Gastrocnemius medialis (tissue), 4 donors: ENCODE measurements around the gene BRCA1. TPM values are rescaled to one million over a fixed set of nuclear protein-coding genes. Genes with fewer than 3 reads are reported as not detected.

ENCODE experiments used
- ATAC-seq, 2 donors: fragments of 150-250 bp; one replicate each; pipeline ENCODE4 v1.9.1; 2016
- DNase-seq, 2 donors: peaks; one replicate each; pipeline ENCODE4 v3.0.0-alpha.2; 2019
- H3K27ac ChIP-seq, 4 donors: fragments of 200-600 bp; sonication (generic); 1 replicate in 1 of 4; 2 replicates in 3 of 4; pipeline ENCODE4 v1.5.1; 2016 to 2018; ENCODE audit warnings: mild to moderate bottlenecking in 2 of 4, moderate library complexity in 1 of 4
- H3K27me3 ChIP-seq, 3 donors: fragments of 200-600 bp; sonication (generic) in 2 of 3; 1 replicate in 1 of 3; 2 replicates in 2 of 3; pipeline versions ENCODE4 v1.5.1 to v1.6.0; 2016 to 2019; ENCODE audit warnings: mild to moderate bottlenecking in 1 of 3, moderate library complexity in 1 of 3
- H3K36me3 ChIP-seq, 2 donors: fragments of 200-600 bp; sonication (generic) in 1 of 2; one replicate each; pipeline ENCODE4 v1.5.1; 2017 to 2018
- H3K4me1 ChIP-seq, 2 donors: fragments of 200-600 bp; sonication (generic) in 1 of 2; one replicate each; pipeline ENCODE4 v1.5.1; 2016 to 2017; ENCODE audit warnings: mild to moderate bottlenecking in 2 of 2
- H3K4me3 ChIP-seq, 4 donors: fragments of 200-600 bp; sonication (generic) in 3 of 4; 1 replicate in 1 of 4; 2 replicates in 3 of 4; pipeline ENCODE4 v1.5.1; 2016 to 2019; ENCODE audit warnings: mild to moderate bottlenecking in 2 of 4
- H3K9me3 ChIP-seq, 3 donors: fragments of 200-600 bp; sonication (generic) in 2 of 3; 1 replicate in 1 of 3; 2 replicates in 2 of 3; pipeline ENCODE4 v1.5.1; 2016 to 2019
- POLR2A ChIP-seq, 2 donors: fragments of 450-650 bp; IDR thresholded peaks; one replicate each; pipeline ENCODE4 v1.6.1; 2017; ENCODE audit warnings: antibody characterized with exemption in 2 of 2, mild to moderate bottlenecking in 2 of 2, moderate library complexity in 2 of 2
- in situ Hi-C, 4 donors: fragments of 200-750 bp; cut with MboI; loops; one replicate each; pipeline versions ENCODE4 v1.15.0 to v1.8.0; 2017; ENCODE audit warnings: low sequenced_read_pairs in 4 of 4
- intact Hi-C: fragments of 100-400 bp; cut with DNase I; formaldehyde crosslinking; loops from one replicate; pipeline ENCODE4 v1.15.1; 2023; ENCODE audit warnings: low total_unique reads
- total RNA-seq, 4 donors: library from RNA; depleted of rRNA; stranded (reverse); fragments of >200 nt; gene quantifications; one replicate each; pipeline versions ENCODE4 v1.1.0 to v1.2.3, GENCODE V29; 2016
- TF ChIP-seq, protein P1 (sequence below), 5 experiments: fragments of 450-650 bp in 3 of 5; fragments of 200-600 bp in 2 of 5; sonication (generic) in 2 of 5; IDR thresholded peaks in 4 of 5; conservative IDR thresholded peaks in 1 of 5; 1 replicate in 4 of 5; 2 replicates in 1 of 5; pipeline ENCODE4 v1.5.1; 2016 to 2019; ENCODE audit warnings: antibody characterized with exemption in 5 of 5, mild to moderate bottlenecking in 3 of 5, moderate library complexity in 3 of 5

The BRCA1 gene
- total RNA-seq, 4 donors from 2014 or later = 2.8 to 4.8 (median 4.0) TPM

GRCh38 chr17:43024407-43025289, 100.5 kb downstream of the BRCA1 start, which contains the start of gene RND2:
RND2 (plus strand) TSS chr17:43025231; CDS start chr17:43025348, 117 bp downstream.
- in situ Hi-C loops = loop anchor here in 1 of 4 donors (25.0 kb wide), 1 partner anchor 288 kb away; no protein-coding TSS in a partner anchor
- Histone ChIP-seq H3K36me3 (no peaks in the 10 kb centered on the region), H3K4me3 (peak within 1 kb of the TSS; percentile 58 to 78 (median 63)), H3K9me3 (no peaks in the 10 kb centered on the region), H3K27ac (peak within 1 kb of the TSS; percentile 44 to 64 (median 60)), H3K27me3 (no peaks in the 10 kb centered on the region), H3K4me1 (peaks cover 14 to 17% of the 10 kb centered on the region in 2 donors)
- ATAC-seq = peak; percentile 65 to 67
- DNase-seq = peak; percentile 70 to 84
- intact Hi-C loops = loop anchor here (2.0 kb wide), 1 partner anchor 146 kb away; the partner anchor contains the start of gene NBR1
- TF ChIP-seq POLR2A (IDR thresholded peaks at IDR 0.05) = peak; percentile 27 to 36
- TF ChIP-seq, protein P1, sequence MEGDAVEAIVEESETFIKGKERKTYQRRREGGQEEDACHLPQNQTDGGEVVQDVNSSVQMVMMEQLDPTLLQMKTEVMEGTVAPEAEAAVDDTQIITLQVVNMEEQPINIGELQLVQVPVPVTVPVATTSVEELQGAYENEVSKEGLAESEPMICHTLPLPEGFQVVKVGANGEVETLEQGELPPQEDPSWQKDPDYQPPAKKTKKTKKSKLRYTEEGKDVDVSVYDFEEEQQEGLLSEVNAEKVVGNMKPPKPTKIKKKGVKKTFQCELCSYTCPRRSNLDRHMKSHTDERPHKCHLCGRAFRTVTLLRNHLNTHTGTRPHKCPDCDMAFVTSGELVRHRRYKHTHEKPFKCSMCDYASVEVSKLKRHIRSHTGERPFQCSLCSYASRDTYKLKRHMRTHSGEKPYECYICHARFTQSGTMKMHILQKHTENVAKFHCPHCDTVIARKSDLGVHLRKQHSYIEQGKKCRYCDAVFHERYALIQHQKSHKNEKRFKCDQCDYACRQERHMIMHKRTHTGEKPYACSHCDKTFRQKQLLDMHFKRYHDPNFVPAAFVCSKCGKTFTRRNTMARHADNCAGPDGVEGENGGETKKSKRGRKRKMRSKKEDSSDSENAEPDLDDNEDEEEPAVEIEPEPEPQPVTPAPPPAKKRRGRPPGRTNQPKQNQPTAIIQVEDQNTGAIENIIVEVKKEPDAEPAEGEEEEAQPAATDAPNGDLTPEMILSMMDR (IDR thresholded peaks at IDR 0.05 in 4 of 5, conservative IDR thresholded peaks at IDR 0.05 in 1 of 5) = peak; percentile 54 to 70 (median 65)

- TF ChIP-seq, protein P1 (IDR thresholded peaks at IDR 0.05 in 4 of 5, conservative IDR thresholded peaks at IDR 0.05 in 1 of 5) = no peak
- TF ChIP-seq POLR2A (IDR thresholded peaks at IDR 0.05) = peak; percentile 60 to 72
- H3K36me3 ChIP-seq = no peaks in the 10 kb centered on the region
- H3K27me3 ChIP-seq = no peaks in the 10 kb centered on the region
- no peaks in the 10 kb centered on the region for H3K9me3 ChIP-seq
- peak; percentile 54 to 66 for DNase-seq
- peaks cover 15 to 22% of the 10 kb centered on the region in 2 donors for H3K4me1 ChIP-seq
- in situ Hi-C loops (loop anchor here in 1 of 4 donors (25.0 kb wide), 1 partner anchor 290 kb away; no protein-coding TSS in a partner anchor), intact Hi-C loops (loop anchor here (2.0 kb wide), 1 partner anchor 103 kb away; the partner anchor contains the start of gene BRCA1)
- peak within 1 kb of the TSS; percentile 84 to 93 (median 91) for H3K4me3 ChIP-seq
- peak; percentile 76 to 78 for ATAC-seq
- peak within 1 kb of the TSS; percentile 79 to 83 (median 80) for H3K27ac ChIP-seq
Observed at GRCh38 chr17:43021741-43022512, 103.2 kb downstream of the BRCA1 start, which contains the start of gene VAT1. VAT1 (minus strand) TSS chr17:43022385; CDS start chr17:43022322, 63 bp downstream.

GRCh38 chr17:43020789-43021740, 104.1 kb downstream of the BRCA1 start:
- peak overlapping the region; percentile 84 to 93 (median 91) for H3K4me3 ChIP-seq
- in situ Hi-C loops = loop anchor here in 1 of 4 donors (25.0 kb wide), 1 partner anchor 291 kb away; no protein-coding TSS in a partner anchor
- peak in 1 of 2 donors; percentile 43 for TF ChIP-seq POLR2A (IDR thresholded peaks at IDR 0.05)
- TF ChIP-seq, protein P1 (IDR thresholded peaks at IDR 0.05 in 4 of 5, conservative IDR thresholded peaks at IDR 0.05 in 1 of 5) = no peak
- DNase-seq (peak; percentile 56 to 67), ATAC-seq (peak; percentile 39 to 45)
- no peaks in the 10 kb centered on the region for H3K27me3 ChIP-seq
- peak overlapping the region; percentile 79 to 83 (median 80) for H3K27ac ChIP-seq
- intact Hi-C loops = loop anchor here (2.0 kb wide), 1 partner anchor 104 kb away; the partner anchor contains the start of gene BRCA1
- H3K36me3 ChIP-seq = peaks cover 0 to 5% of the 10 kb centered on the region in 2 donors
- H3K4me1 ChIP-seq = peaks cover 23 to 25% of the 10 kb centered on the region in 2 donors
- no peaks in the 10 kb centered on the region for H3K9me3 ChIP-seq
